Amniotic stem cell (primary cell): ENCODE results near the gene TSHZ2.
"Not testable (repeated sequence)": the region's sequence is repeated elsewhere in the genome, so short reads cannot be mapped to it uniquely, and the experiment has no call there.

Experiments used
- DNase-seq: peaks from one replicate; lab custom pipeline; 2025; lab: John Stamatoyannopoulos, UW

The TSHZ2 gene

GRCh38 chr20:53466279-53466678 is 494.1 kb downstream of the TSHZ2 start:
- no peak for DNase-seq

GRCh38 chr20:53468587-53468986 is 496.4 kb downstream of the TSHZ2 start:
- no peak for DNase-seq

- DNase-seq: not testable (repeated sequence)
These were observed 500.7 kb downstream of the TSHZ2 start for GRCh38 chr20:53472859-53473258.

GRCh38 chr20:53480913-53481312 is 508.8 kb downstream of the TSHZ2 start:
- no peak for DNase-seq

- no peak for DNase-seq
These were observed 515.5 kb downstream of the TSHZ2 start for GRCh38 chr20:53487461-53488200.

GRCh38 chr20:53488775-53489272 is 516.7 kb downstream of the TSHZ2 start:
- DNase-seq: no peak

- no peak for DNase-seq
These were observed 517.4 kb downstream of the TSHZ2 start for GRCh38 chr20:53489528-53489927.

- no peak for DNase-seq
These were observed 518.5 kb downstream of the TSHZ2 start for GRCh38 chr20:53490620-53491019.

GRCh38 chr20:53491462-53491861 is 519.3 kb downstream of the TSHZ2 start:
- DNase-seq: no peak

- no peak for DNase-seq
These were observed 520.1 kb downstream of the TSHZ2 start for GRCh38 chr20:53492212-53492611.

- no peak for DNase-seq
These were observed 521.2 kb downstream of the TSHZ2 start for GRCh38 chr20:53493311-53493857.

GRCh38 chr20:53494753-53495152 is 522.6 kb downstream of the TSHZ2 start:
- DNase-seq: no peak

GRCh38 chr20:53495398-53496092 is 523.4 kb downstream of the TSHZ2 start:
- DNase-seq: no peak

- no peak for DNase-seq
These were observed 525.1 kb downstream of the TSHZ2 start for GRCh38 chr20:53497246-53497645.

- no peak for DNase-seq
These were observed 526.2 kb downstream of the TSHZ2 start for GRCh38 chr20:53498341-53498740.

GRCh38 chr20:53500651-53501050 is 528.5 kb downstream of the TSHZ2 start:
- no peak for DNase-seq

GRCh38 chr20:53502820-53503219 is 530.7 kb downstream of the TSHZ2 start:
- no peak for DNase-seq

- no peak for DNase-seq
These were observed 531.4 kb downstream of the TSHZ2 start for GRCh38 chr20:53503517-53503919.

GRCh38 chr20:53504106-53504505 is 531.9 kb downstream of the TSHZ2 start:
- DNase-seq: not testable (repeated sequence)

GRCh38 chr20:53510262-53510661 is 538.1 kb downstream of the TSHZ2 start:
- no peak for DNase-seq

- DNase-seq: no peak
These were observed 538.5 kb downstream of the TSHZ2 start for GRCh38 chr20:53510704-53511103.

- DNase-seq: no peak
These were observed 539.9 kb downstream of the TSHZ2 start for GRCh38 chr20:53512076-53512475.

- DNase-seq: no peak
These were observed 541.0 kb downstream of the TSHZ2 start for GRCh38 chr20:53513168-53513488.
